Endothelial cell of umbilical vein (primary cell): ENCODE measurements around the gene CSMD2. TPM values are rescaled to one million over a fixed set of nuclear protein-coding genes. Genes with fewer than 3 reads are reported as not detected.

Source experiments
- BruUV-seq: library from RNA; stranded (reverse); fragments of 400-500 nt; replicated peaks from 2 replicates; lab custom pipeline; 2021; lab: Mats Ljungman, UMichigan
- CTCF ChIA-PET: fragments of 300-600, 350-600 bp; sonication (Branson Sonifier 250); formaldehyde crosslinking; loops from one replicate; lab custom pipeline; 2021; ENCODE audit warnings: antibody characterized with exemption, inconsistent platforms; lab: Charles Lee
- POLR2A ChIA-PET: fragments of 300-600, 350-600 bp; sonication (Branson Sonifier 250); formaldehyde crosslinking; loops from one replicate; lab custom pipeline; 2021; ENCODE audit warnings: antibody characterized with exemption, inconsistent platforms; lab: Charles Lee
- DNase-seq: peaks from one replicate; pipeline ENCODE4 v3.0.0-alpha.2; 2011; ENCODE audit warnings: low read depth, low spot score
- FAIRE-seq: peaks from 2 replicates; lab custom pipeline; 2011; peaks lifted over from hg19 to GRCh38; lab: Jason Lieb, UNC
- H2AFZ ChIP-seq: 2 replicates; pipeline ENCODE4 v1.6.0; 2012; ENCODE audit warnings: low read depth, low read length, control low read depth, inconsistent platforms
- H3K27ac ChIP-seq: 2 replicates; pipeline ENCODE4 v1.5.1; 2011; ENCODE audit warnings: low read depth, mild to moderate bottlenecking, control low read depth, low read length, moderate library complexity; ENCODE audit not compliant: insufficient read depth
- H3K27me3 ChIP-seq, 2 experiments: 2 replicates each; pipeline versions ENCODE4 v1.6.0 to v1.6.1; 2011; ENCODE audit warnings: low read length in 2 of 2, mixed read lengths in 1 of 2; ENCODE audit not compliant: control insufficient read depth in 2 of 2, insufficient read depth in 2 of 2
- H3K36me3 ChIP-seq, 2 experiments: 2 replicates in 1 of 2; 3 replicates in 1 of 2; pipeline ENCODE4 v1.5.1; 2011; ENCODE audit warnings: low read length in 2 of 2, mild to moderate bottlenecking in 1 of 2, moderate library complexity in 1 of 2; ENCODE audit not compliant: control insufficient read depth in 2 of 2, insufficient read depth in 2 of 2; ENCODE audit errors: extremely low read depth in 1 of 2
- H3K4me1 ChIP-seq: 3 replicates; pipeline ENCODE4 v1.5.1; 2011; ENCODE audit warnings: mild to moderate bottlenecking, low read length; ENCODE audit not compliant: control insufficient read depth, insufficient read depth; ENCODE audit errors: extremely low read depth
- H3K4me2 ChIP-seq: 2 replicates; pipeline ENCODE4 v1.6.1; 2011; ENCODE audit warnings: low read length, control low read depth, mixed read lengths; ENCODE audit not compliant: insufficient read depth
- H3K4me3 ChIP-seq, 3 experiments: fragments of 200-600 bp in 1 of 3; sonication (generic), shearing (Covaris generic) in 1 of 3; replicated peaks in 1 of 3; 2 replicates each; pipeline ENCODE4 v1.5.1; 2011 to 2016; ENCODE audit warnings: control low read depth in 3 of 3, low read length in 3 of 3, mild to moderate bottlenecking in 2 of 3, inconsistent platforms in 1 of 3, low read depth in 1 of 3, moderate library complexity in 1 of 3; ENCODE audit not compliant: insufficient read depth in 1 of 3
- H3K79me2 ChIP-seq: 2 replicates; pipeline ENCODE4 v1.6.0; 2012; ENCODE audit warnings: low read length, inconsistent platforms; ENCODE audit not compliant: control insufficient read depth, insufficient read depth
- H3K9ac ChIP-seq: replicated peaks from 2 replicates; pipeline ENCODE3; 2011; ENCODE audit warnings: low read length, control low read depth; ENCODE audit not compliant: insufficient read depth; ENCODE audit errors: extremely low read depth
- H3K9me1 ChIP-seq: replicated peaks from 3 replicates; pipeline ENCODE4 v1.6.0; 2011; ENCODE audit warnings: mild to moderate bottlenecking, low read length; ENCODE audit not compliant: control insufficient read depth, insufficient read depth; ENCODE audit errors: extremely low read depth
- H3K9me3 ChIP-seq: replicated peaks from 2 replicates; pipeline ENCODE4 v1.5.1; 2012; ENCODE audit warnings: low read length, inconsistent platforms; ENCODE audit not compliant: control insufficient read depth, insufficient read depth
- H4K20me1 ChIP-seq: replicated peaks from 2 replicates; pipeline ENCODE3; 2011; ENCODE audit warnings: mild to moderate bottlenecking, low read length; ENCODE audit not compliant: control insufficient read depth, insufficient read depth; ENCODE audit errors: extremely low read depth
- EZH2 ChIP-seq: IDR thresholded peaks from 2 replicates; pipeline ENCODE4 v1.6.1; 2012; ENCODE audit warnings: borderline replicate concordance, low read depth, mild to moderate bottlenecking, moderate library complexity, low read length, inconsistent platforms; ENCODE audit not compliant: severe bottlenecking
- FOS ChIP-seq: IDR thresholded peaks from 2 replicates; pipeline ENCODE4 v1.6.1; 2011; ENCODE audit warnings: mild to moderate bottlenecking, low read length, moderate library complexity, borderline replicate concordance; ENCODE audit not compliant: insufficient read depth
- GATA2 ChIP-seq: IDR thresholded peaks from 2 replicates; pipeline ENCODE4 v1.7.0; 2011; ENCODE audit warnings: low read depth, mild to moderate bottlenecking, moderate library complexity, mixed read lengths, low read length; ENCODE audit not compliant: insufficient read length, insufficient read depth
- JUN ChIP-seq: IDR thresholded peaks from 2 replicates; pipeline ENCODE4 v1.6.1; 2011; ENCODE audit warnings: borderline replicate concordance, low read depth; ENCODE audit not compliant: insufficient read length, insufficient read depth
- MYC ChIP-seq: IDR thresholded peaks from one replicate; pipeline ENCODE4 v1.6.1; 2011; ENCODE audit warnings: mild to moderate bottlenecking, low read depth, low read length
- POLR2A ChIP-seq: IDR thresholded peaks from 2 replicates; pipeline ENCODE4 v1.6.1; 2012; ENCODE audit warnings: low read depth, mild to moderate bottlenecking, control low read depth, low read length
- POLR2AphosphoS5 ChIP-seq: IDR thresholded peaks from 2 replicates; pipeline ENCODE4 v1.6.1; 2012; ENCODE audit warnings: low read depth, mild to moderate bottlenecking, control low read depth, low read length, moderate library complexity; ENCODE audit not compliant: insufficient read depth
- dilution Hi-C: fragments of 300-500 bp; cut with MboI; formaldehyde crosslinking; loops from one replicate; pipeline ENCODE4 v1.15.0; 2019; ENCODE audit warnings: low sequenced_read_pairs; ENCODE audit not compliant: extremely low pct_ligation_motif_present
- intact Hi-C: fragments of 100-400 bp; cut with micrococcal nuclease; formaldehyde crosslinking; loops from one replicate; pipeline ENCODE4 v1.10.0; 2022
- polyA plus RNA-seq, 4 experiments: library from polyadenylated mRNA; depleted of rRNA in 3 of 4; stranded (reverse) in 3 of 4; unstranded in 1 of 4; fragments of >200 nt; gene quantifications; 2 replicates each; pipeline versions ENCODE4 v1.2.1 to v1.2.3, GENCODE V29; 2011 to 2012; ENCODE audit warnings: missing spikeins in 1 of 4
- total RNA-seq: library from RNA; stranded (reverse); gene quantifications from 2 replicates; pipeline ENCODE4 v1.2.3, GENCODE V29; 2021
- TF ChIP-seq, protein P1 (sequence below): IDR thresholded peaks from 2 replicates; pipeline ENCODE4 v1.6.1; 2011; ENCODE audit not compliant: insufficient read depth, insufficient read length
- TF ChIP-seq, protein P2 (sequence below), 2 donors: IDR thresholded peaks; 1 replicate in 1 of 2; 2 replicates in 1 of 2; pipeline ENCODE4 v1.5.1; 2011; ENCODE audit warnings: low read length in 2 of 2, mild to moderate bottlenecking in 2 of 2, moderate library complexity in 2 of 2, control low read depth in 1 of 2, inconsistent platforms in 1 of 2, low read depth in 1 of 2; ENCODE audit not compliant: insufficient read depth in 1 of 2; ENCODE audit errors: extremely low read depth in 1 of 2

CSMD2 gene
- total and polyA plus RNA-seq, 2 donors (not counting 3 experiments of a cell fraction or from before 2014, with no cell fraction given), result under 0.01 TPM; not detected in 1

DNA sequence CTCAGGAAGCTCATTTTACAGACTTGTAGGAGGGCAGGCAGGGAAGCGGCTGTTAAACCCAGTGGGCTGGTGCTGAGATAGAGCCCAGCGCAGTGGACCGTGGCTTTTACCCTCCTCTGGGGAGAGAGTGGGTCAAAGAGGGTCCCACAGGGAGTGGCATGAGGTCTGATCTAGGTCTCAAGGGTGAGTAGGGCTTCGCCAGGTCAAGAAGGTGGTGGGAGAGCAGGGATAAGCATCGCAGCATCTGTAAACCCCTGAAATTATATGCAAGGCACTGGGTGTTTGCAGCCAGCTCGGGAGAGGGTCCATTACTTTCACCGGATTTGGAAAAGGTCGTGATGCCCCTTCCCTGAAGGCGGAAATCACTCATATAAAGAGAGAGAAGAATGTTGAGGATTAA is 603.5 kb downstream of the CSMD2 start:
- intact Hi-C loops (no loop called here), dilution Hi-C loops (no loop called here)
- Histone ChIP-seq H3K9me1 (no peaks in the 10 kb centered on the region), H3K9ac (no peak overlapping the region), H3K27ac (no peak overlapping the region), H3K27me3 (no peaks in the 10 kb centered on the region), H4K20me1 (no peaks in the 10 kb centered on the region), H2AFZ (no peak overlapping the region), H3K79me2 (no peaks in the 10 kb centered on the region), H3K9me3 (no peaks in the 10 kb centered on the region), H3K36me3 (no peaks in the 10 kb centered on the region), H3K4me3 (no peak overlapping the region), H3K4me2 (no peak overlapping the region), H3K4me1 (no peaks in the 10 kb centered on the region)
- CTCF ChIA-PET, result no interaction called here
- FAIRE-seq, result no peak
- no TSS peak for BruUV-seq
- no peak for DNase-seq
- TF ChIP-seq JUN (no peak), MYC (no peak), POLR2A (no peak), FOS (no peak), POLR2AphosphoS5 (no peak), EZH2 (no peak), GATA2 (no peak)
- TF ChIP-seq, protein P1, sequence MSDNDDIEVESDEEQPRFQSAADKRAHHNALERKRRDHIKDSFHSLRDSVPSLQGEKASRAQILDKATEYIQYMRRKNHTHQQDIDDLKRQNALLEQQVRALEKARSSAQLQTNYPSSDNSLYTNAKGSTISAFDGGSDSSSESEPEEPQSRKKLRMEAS, result no peak
- TF ChIP-seq, protein P2, sequence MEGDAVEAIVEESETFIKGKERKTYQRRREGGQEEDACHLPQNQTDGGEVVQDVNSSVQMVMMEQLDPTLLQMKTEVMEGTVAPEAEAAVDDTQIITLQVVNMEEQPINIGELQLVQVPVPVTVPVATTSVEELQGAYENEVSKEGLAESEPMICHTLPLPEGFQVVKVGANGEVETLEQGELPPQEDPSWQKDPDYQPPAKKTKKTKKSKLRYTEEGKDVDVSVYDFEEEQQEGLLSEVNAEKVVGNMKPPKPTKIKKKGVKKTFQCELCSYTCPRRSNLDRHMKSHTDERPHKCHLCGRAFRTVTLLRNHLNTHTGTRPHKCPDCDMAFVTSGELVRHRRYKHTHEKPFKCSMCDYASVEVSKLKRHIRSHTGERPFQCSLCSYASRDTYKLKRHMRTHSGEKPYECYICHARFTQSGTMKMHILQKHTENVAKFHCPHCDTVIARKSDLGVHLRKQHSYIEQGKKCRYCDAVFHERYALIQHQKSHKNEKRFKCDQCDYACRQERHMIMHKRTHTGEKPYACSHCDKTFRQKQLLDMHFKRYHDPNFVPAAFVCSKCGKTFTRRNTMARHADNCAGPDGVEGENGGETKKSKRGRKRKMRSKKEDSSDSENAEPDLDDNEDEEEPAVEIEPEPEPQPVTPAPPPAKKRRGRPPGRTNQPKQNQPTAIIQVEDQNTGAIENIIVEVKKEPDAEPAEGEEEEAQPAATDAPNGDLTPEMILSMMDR (IDR thresholded peaks at IDR 0.05; ENCODE audit: extremely low read depth in 1 of 2, insufficient read depth in 1 of 2, low read depth in 1 of 2, low read length in 2 of 2), result no peak
- POLR2A ChIA-PET, result no interaction called here
